GM18861 (cell line): Measurements from ENCODE around the gene TOMM40L.

ENCODE experiments used
- ATAC-seq: cut with Tn5 transposase; IDR thresholded peaks from one replicate; pipeline ENCODE4 v1.9.1; 2021; ENCODE audit not compliant: unreplicated experiment

Gene TOMM40L

GRCh38 chr1:161225534-161226319, at the start of gene TOMM40L:
TOMM40L (plus strand) TSS chr1:161226060; CDS start chr1:161226490, 430 bp downstream.
- peak; percentile 86 for ATAC-seq

GRCh38 chr1:161176468-161177111, 49.3 kb upstream of the TOMM40L start:
- ATAC-seq: no peak

- peak; percentile 56 for ATAC-seq
Measured at GRCh38 chr1:161177112-161177935, 48.5 kb upstream of the TOMM40L start, which contains the start of gene B4GALT3. B4GALT3 (minus strand) TSS chr1:161177507; CDS start chr1:161176060, 1,447 bp downstream.

GRCh38 chr1:161177936-161178244, 48.0 kb upstream of the TOMM40L start:
- no peak for ATAC-seq

GRCh38 chr1:161179698-161180097, 46.2 kb upstream of the TOMM40L start:
- no peak for ATAC-seq

GRCh38 chr1:161180639-161181038, 45.2 kb upstream of the TOMM40L start:
- no peak for ATAC-seq

- peak; percentile 46 for ATAC-seq
Measured at GRCh38 chr1:161182214-161182613, 43.6 kb upstream of the TOMM40L start.

GRCh38 chr1:161185282-161185682, 40.6 kb upstream of the TOMM40L start:
- peak; percentile 74 for ATAC-seq

- peak; percentile 27 for ATAC-seq
Measured at GRCh38 chr1:161185732-161186311, 40.0 kb upstream of the TOMM40L start.

- no peak for ATAC-seq
Measured at GRCh38 chr1:161187311-161187710, 38.5 kb upstream of the TOMM40L start.

GRCh38 chr1:161188381-161188780, 37.5 kb upstream of the TOMM40L start:
- ATAC-seq: no peak

GRCh38 chr1:161189036-161189435, 36.8 kb upstream of the TOMM40L start:
- no peak for ATAC-seq

GRCh38 chr1:161190962-161191521, 34.8 kb upstream of the TOMM40L start:
- no peak for ATAC-seq

- ATAC-seq: no peak
Measured at GRCh38 chr1:161191971-161192370, 33.9 kb upstream of the TOMM40L start.

GRCh38 chr1:161192476-161193465, 33.1 kb upstream of the TOMM40L start:
- peak; percentile 50 for ATAC-seq

GRCh38 chr1:161193561-161194235, 32.2 kb upstream of the TOMM40L start:
- ATAC-seq: no peak

- ATAC-seq: no peak
Measured at GRCh38 chr1:161195171-161195570, 30.7 kb upstream of the TOMM40L start.

GRCh38 chr1:161196111-161196510, 29.7 kb upstream of the TOMM40L start:
- no peak for ATAC-seq
